Activated CD4-positive, CD25-positive, alpha-beta regulatory T cell treated with anti-CD3 and anti-CD28 coated beads, Interleukin-2, amount 50 U/mL, for 72 hours (primary cell): ENCODE data around the gene OR1K1.
"Not testable (repeated sequence)": the region's sequence is repeated elsewhere in the genome, so short reads cannot be mapped to it uniquely, and the experiment has no call there.

ENCODE experiments used
- DNase-seq: peaks from one replicate; pipeline ENCODE4 v3.0.0; 2021

The OR1K1 gene

DNA sequence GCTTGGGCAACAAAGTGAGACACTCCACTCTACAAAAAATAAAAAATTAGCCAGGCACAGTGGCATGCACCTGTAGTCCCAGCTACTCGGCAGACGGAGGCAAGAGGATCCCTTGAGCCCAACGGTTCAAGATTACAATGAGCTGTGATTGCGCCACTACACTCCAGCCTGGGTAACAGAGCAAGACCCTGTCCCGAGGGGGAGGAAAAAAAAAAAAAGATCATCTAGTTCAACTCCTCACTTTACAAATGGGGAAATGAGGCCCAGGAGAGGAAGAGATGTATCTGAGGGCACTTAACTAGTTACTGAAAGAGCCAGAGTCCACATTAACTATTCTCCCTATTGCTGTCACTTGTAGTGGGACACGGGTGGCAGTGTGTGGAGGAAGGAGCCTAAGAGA, 14.6 kb downstream of the OR1K1 start:
- no peak for DNase-seq

- no peak for DNase-seq
Observed at GRCh38 chr9:122815544-122815943, 15.6 kb downstream of the OR1K1 start.

DNA sequence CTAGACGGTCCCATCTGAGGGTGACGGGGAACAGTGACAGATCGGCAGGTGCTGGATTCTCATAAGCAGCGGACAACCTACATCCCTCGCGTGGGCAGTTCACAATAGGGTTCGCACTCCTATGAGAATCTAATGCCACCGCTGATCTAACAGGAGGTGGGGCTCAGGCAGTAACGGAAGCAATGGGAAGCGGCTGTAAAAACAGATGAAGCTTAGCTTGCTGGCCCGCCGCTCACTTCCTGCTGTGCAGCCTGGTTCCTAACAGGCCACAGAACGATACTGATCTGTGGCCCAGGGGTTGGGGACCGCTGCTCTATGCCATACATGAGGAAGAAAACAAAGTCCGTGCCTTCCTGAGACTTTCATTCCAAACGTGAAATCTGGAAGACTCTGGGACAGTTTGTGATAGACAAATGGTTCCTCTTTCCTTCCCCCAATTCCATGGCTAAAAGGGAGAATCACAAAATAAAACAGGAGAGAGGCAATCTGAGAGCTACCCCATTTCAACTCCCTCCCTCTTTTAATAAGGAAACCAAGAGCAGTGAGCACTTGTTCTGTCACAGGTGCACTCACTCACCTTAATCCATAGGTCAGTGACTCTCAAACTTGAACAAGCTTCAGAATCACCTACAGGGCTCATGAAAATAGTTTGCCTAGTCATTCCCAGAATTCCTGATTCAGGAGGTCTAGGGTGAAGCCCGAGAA, 16.4 kb downstream of the OR1K1 start:
- DNase-seq: peak; percentile 34

- no peak for DNase-seq
Observed at GRCh38 chr9:122819326-122819725, 19.4 kb downstream of the OR1K1 start.

DNA sequence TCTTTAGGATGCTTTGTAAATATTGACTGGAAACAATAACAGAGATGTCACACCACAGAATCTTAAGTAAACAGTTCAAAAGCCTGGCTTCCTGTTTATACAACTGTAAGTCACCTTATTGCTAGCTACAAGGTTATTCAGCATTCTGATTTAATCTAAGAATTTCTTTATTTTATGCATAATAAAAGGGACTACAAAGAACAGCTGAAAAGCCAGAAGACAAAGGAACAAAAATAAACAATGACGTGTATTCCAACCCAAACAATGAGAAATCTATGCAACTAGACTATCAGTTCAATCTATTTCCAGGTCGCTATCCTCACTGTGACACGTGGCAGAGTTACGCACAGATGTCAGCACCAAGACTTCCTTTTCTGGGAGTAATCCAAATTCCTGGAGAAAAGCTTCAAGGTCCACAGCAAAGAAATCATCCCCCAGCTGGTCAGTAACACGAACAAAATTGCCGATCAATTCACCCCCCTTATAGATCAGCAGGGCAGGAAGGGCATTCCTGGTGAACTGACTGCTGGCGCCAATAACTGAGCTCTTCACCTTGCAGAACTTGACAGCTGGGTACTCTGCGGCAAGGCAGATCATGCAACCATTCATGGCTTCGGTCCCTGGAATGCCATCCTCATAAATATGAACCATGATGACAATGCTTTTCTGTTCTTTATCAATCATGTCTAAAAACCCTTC, 20.0 kb downstream of the OR1K1 start:
- no peak for DNase-seq

- DNase-seq: no peak
Observed at GRCh38 chr9:122820490-122820845, 20.5 kb downstream of the OR1K1 start.

DNA sequence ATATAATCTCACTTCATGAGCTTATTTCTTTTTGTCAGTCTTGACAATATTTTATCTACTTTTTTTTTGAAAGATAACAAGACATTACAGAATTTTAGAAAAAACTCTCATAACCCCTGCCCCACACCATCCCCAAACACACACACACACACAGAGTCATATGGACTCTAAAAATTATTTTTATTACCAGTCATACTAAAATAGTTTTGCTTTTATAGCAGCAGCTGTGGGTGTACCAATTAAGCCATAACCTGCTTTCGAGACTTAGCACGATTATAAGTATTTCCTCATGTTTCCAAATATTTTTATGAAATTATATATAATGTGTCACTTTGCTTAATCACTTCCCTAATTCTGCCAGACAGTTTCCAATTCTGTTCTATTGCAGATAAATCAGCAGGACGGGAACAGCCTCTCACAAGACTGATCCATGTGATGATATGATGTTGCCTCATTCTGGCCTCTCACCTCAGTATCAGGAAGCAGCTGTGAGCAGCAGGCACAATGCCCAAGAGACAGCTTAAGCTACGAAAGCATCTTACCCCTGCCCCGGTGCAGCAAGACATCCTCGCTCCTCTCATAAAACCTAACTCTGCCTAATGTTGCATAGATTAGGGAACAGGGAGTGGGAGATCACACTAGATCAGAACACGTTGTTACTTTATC, 21.5 kb downstream of the OR1K1 start:
- DNase-seq: no peak

- no peak for DNase-seq
Observed at GRCh38 chr9:122822056-122822455, 22.1 kb downstream of the OR1K1 start.

GRCh38 chr9:122822938-122823337, 23.0 kb downstream of the OR1K1 start:
- DNase-seq: no peak

DNA sequence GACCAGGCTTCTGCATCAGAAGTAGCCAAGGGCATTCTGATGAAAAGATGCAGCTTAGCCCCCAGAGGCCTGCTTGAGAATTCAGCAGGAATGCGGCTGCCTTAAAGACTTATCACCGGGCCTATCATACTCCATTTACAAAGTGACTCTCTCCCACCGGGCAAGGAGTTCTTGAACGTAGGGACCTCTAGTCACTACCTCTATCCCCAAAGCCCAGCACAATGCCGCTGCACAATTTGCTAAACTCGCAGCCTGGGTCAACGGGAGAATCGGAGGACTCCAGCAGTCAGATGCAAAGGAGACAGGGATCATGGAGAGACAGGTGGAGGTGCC, 27.8 kb downstream of the OR1K1 start:
- DNase-seq: no peak

DNA sequence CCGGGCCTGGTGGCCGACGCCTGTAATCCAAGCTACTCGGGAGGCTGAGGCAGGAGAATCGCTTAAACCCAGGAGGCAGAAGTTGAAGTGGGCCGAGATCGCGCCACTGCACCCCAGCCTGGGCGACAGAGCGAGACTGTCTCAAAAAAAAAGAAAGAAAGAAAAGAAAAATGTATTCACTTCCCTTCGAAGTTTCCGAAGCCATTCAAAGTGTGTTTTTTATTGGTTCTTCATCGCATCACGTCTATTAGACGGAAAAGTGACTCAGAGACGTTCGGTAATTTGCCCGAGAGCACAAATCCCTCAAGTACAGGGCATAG, 29.0 kb downstream of the OR1K1 start:
- DNase-seq: not testable (repeated sequence)

DNA sequence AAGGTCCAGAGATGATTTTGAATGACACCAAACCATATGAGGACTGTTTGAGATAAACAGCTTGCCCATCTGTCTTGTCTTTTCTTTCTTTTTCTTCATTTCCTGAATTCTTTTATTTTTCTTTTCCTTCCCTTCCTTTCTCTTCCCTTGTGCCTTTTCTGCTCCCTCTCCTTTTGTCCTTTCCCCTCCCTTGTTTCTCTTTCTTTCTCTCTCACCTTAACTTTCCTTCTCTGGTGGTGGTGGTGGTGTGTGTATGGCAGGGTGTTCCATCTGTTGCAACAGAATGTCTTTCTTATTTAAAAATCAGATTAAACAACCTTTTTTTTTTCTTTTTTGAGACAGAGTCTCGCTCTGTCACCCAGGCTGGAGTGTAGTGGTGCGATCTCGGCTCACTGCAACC, 32.3 kb downstream of the OR1K1 start:
- no peak for DNase-seq

DNA sequence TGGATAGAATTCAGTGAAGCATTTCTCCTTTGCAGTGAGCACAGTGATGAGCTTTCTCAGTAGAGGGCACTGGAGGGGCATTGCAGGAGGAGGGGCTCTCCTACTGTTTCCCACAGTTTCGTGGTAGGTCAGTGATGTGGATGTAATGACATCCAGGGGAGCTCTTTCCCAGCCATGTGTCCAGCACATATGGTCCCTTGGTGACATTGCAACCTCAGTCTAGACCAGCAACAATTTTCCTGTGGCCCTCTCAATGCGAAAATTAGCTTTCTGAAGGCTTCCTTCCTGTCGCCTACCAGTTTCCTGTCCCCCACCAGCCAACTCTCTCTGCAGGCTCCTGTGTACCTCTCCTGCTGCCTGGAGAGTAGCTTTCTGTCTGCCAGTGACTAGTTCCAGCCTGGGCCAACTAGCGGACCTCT, 35.4 kb downstream of the OR1K1 start:
- DNase-seq: no peak

DNA sequence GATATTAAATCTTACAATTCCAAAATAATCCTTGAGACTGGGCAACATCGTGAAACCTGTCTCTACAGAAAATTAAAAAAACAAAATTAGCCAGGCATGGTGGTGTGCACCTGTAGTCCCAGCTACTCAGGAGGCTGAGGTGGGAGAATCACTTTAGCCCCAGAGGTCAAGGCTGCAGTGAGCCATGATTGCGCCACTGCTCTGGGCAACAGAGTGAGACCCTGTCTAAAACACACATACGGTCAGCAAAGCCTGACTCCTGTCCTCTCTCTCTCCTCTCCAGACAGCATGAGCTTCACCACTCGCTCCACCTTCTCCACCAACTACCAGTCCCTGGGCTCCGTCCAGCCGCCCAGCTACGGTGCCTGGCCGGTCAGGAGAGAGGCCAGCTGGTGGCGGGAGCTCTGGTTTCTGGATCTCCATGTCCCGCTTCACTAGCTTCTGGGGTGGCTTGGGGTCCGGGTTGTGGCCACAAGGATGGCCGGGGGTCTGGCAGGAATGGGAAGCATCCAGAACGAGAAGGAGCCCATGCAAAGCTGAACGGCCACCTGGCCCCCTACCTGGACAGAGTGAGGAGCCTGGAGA, 37.4 kb downstream of the OR1K1 start:
- no peak for DNase-seq

- not testable (repeated sequence) for DNase-seq
Observed at GRCh38 chr9:122838441-122838840, 38.5 kb downstream of the OR1K1 start.

GRCh38 chr9:122841501-122841900, 41.6 kb downstream of the OR1K1 start:
- DNase-seq: no peak

DNA sequence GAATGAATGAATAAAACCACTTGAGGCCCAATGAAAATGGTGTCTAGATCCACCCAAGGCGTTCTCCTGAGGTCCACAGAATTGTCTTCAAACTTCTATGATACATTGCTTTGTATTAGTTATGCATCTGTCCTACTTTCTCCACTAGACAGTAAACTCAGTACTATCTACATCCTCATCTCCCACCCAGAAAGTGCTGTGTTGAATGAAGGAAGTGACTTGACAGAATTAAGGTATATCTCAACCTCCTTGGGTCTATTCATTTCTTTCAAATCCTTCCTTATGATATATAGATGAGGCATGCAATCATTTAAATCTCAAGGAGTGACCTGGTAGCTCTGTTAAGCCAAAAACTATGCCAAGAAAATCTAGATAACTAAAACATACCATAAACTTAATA, 44.2 kb downstream of the OR1K1 start:
- no peak for DNase-seq

DNA sequence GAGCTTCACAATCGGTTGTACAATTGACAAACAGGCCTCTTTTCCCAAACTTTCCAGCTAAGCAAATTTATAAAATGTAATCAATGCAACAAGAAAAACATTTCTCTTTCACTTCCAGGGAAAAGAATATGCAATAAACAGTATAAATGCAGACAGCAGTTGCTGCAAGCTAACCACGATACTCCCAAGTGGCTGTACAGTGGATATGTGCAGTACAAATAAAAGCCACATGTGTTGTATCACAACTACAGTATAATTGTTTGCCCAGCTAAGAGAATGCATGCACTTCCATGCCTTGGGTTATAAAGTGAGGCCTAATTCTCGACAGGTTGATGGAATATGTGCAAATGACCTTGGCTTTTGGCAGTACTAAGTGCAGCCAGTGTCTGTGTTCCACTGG, 45.2 kb downstream of the OR1K1 start:
- no peak for DNase-seq

DNA sequence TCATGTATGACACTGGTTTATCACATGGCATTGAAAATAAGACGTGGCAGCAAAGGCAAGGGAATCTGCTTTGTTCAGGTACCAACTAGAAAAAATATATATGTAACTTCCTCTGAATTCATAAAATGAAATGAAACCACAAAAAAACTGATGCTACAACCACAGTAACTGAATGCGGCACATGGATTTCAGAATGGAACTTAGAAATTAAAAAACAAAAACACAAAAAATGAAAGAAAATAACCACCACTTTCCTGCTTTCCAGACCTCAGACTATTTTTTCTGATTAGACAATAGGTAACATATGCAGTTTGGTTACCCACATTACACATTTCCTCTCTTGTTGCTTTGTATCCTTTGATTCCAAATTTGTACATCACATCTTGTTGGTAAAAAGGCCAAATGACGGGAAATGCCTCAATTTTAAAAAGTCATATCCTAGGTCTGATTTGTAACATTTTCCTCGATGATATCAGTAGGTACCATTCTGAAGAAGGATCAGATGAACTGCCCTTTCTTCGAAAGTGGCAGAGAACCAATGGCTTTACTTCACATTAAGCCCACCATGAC, 46.5 kb downstream of the OR1K1 start:
- DNase-seq: no peak

DNA sequence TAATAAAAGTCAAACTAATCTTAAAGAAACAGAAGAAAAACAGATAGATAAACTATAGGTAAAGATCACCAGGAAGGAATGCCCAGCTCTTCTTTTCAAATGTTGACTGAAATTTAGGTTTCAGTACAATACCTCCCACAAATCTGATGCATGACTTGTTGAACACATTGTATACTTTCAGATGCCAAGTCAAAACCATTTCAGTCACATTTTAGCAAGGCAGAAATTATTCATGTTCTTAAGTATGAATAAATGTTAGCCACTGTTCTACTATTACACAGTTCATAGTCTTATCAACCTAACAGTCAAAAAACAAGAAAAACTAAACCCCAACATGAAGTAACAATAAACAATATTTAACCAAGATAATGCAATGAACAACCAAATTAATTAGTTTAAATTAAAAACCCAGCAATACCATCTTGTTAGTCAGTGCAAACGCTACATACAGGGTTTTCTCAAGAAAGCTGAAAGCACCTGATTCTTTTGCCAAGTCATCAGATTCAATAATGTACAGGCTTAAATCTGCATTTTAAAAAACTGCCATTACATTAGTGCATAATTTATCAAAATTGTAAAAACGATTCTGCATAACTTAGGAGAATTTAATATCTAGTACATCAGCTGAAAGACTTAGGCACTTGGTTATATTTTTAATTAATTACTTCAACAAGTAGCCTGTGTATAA, 48.5 kb downstream of the OR1K1 start:
- no peak for DNase-seq
